Osteoblast (primary cell): ENCODE data around the gene TFCP2. TPM values are rescaled to one million over a fixed set of nuclear protein-coding genes. Genes with fewer than 3 reads are reported as not detected.

Experiments
- DNase-seq: peaks from one replicate; pipeline ENCODE4 v3.0.0; 2011; ENCODE audit warnings: low spot score, mixed read lengths; ENCODE audit not compliant: insufficient read length; ENCODE audit errors: missing footprints
- H2AFZ ChIP-seq: 2 replicates; pipeline ENCODE4 v1.6.0; 2011; ENCODE audit warnings: mild to moderate bottlenecking, low read length
- H3K27ac ChIP-seq: 2 replicates; pipeline ENCODE4 v1.5.1; 2011; ENCODE audit warnings: mild to moderate bottlenecking, low read depth, low read length, moderate library complexity
- H3K27me3 ChIP-seq: 2 replicates; pipeline ENCODE4 v1.6.0; 2012; ENCODE audit warnings: mild to moderate bottlenecking, control low read depth, inconsistent platforms, low read length, moderate library complexity; ENCODE audit not compliant: insufficient read depth
- H3K36me3 ChIP-seq: 2 replicates; pipeline ENCODE4 v1.5.1; 2011; ENCODE audit warnings: mild to moderate bottlenecking, low read length, control low read depth, moderate library complexity; ENCODE audit not compliant: insufficient read depth
- H3K4me1 ChIP-seq: 2 replicates; pipeline ENCODE4 v1.5.1; 2011; ENCODE audit warnings: mild to moderate bottlenecking, low read length, control low read depth, moderate library complexity; ENCODE audit not compliant: insufficient read depth
- H3K4me2 ChIP-seq: 2 replicates; pipeline ENCODE4 v1.6.0; 2011; ENCODE audit warnings: mild to moderate bottlenecking, low read length; ENCODE audit not compliant: insufficient read depth
- H3K4me3 ChIP-seq: fragments of 200-600 bp; sonication (generic); 3 replicates; pipeline ENCODE4 v1.5.1; 2012; ENCODE audit warnings: mild to moderate bottlenecking, low read length, inconsistent platforms; ENCODE audit not compliant: insufficient read depth
- H3K79me2 ChIP-seq: 2 replicates; pipeline ENCODE4 v1.6.0; 2012; ENCODE audit warnings: mild to moderate bottlenecking, low read length, control low read depth, inconsistent platforms; ENCODE audit not compliant: insufficient read depth
- H3K9me3 ChIP-seq: 2 replicates; pipeline ENCODE4 v1.5.1; 2011; ENCODE audit warnings: low read depth, low read length, control low read depth
- H4K20me1 ChIP-seq: 2 replicates; pipeline ENCODE4 v1.6.0; 2012; ENCODE audit warnings: mild to moderate bottlenecking, low read length, control low read depth; ENCODE audit not compliant: insufficient read depth
- CTCF ChIP-seq: IDR thresholded peaks from 2 replicates; pipeline ENCODE4 v1.5.1; 2011; ENCODE audit warnings: mild to moderate bottlenecking, low read depth, low read length, moderate library complexity; ENCODE audit errors: extremely low read depth
- total RNA-seq: library from RNA; depleted of rRNA; stranded (reverse); fragments of >200 nt; gene quantifications from 2 replicates; pipeline ENCODE4 v1.2.3, GENCODE V29; 2012

TFCP2 gene
- total RNA-seq, 1 donor, result 7.6 TPM

GRCh38 chr12:51139292-51139844, 33.6 kb downstream of the TFCP2 start:
- no peaks in the 10 kb centered on the region for H3K4me1 ChIP-seq
- no peaks in the 10 kb centered on the region for H3K27me3 ChIP-seq
- H4K20me1 ChIP-seq, result peaks cover 7% of the 10 kb centered on the region
- H3K4me2 ChIP-seq, result no peak overlapping the region
- H3K79me2 ChIP-seq, result peaks cover 45% of the 10 kb centered on the region
- no peaks in the 10 kb centered on the region for H3K36me3 ChIP-seq
- DNase-seq, result no peak
- no peak for TF ChIP-seq CTCF
- H3K9me3 ChIP-seq, result no peaks in the 10 kb centered on the region
- no peak overlapping the region for H3K27ac ChIP-seq
- H3K4me3 ChIP-seq, result no peak overlapping the region
- H2AFZ ChIP-seq, result no peak overlapping the region

- H4K20me1 ChIP-seq, result peaks cover 2% of the 10 kb centered on the region
- H3K27me3 ChIP-seq, result no peaks in the 10 kb centered on the region
- no peak for TF ChIP-seq CTCF
- DNase-seq, result no peak
- no peaks in the 10 kb centered on the region for H3K9me3 ChIP-seq
- no peak overlapping the region for H3K4me3 ChIP-seq
- no peaks in the 10 kb centered on the region for H3K36me3 ChIP-seq
- H3K4me2 ChIP-seq, result no peak overlapping the region
- no peak overlapping the region for H2AFZ ChIP-seq
- no peak overlapping the region for H3K27ac ChIP-seq
- H3K79me2 ChIP-seq, result peaks cover 12% of the 10 kb centered on the region
- peaks cover 3% of the 10 kb centered on the region for H3K4me1 ChIP-seq
These were observed 40.2 kb downstream of the TFCP2 start for GRCh38 chr12:51132693-51133092.

- Histone ChIP-seq H3K9me3 (no peaks in the 10 kb centered on the region), H3K79me2 (peaks cover 11% of the 10 kb centered on the region), H3K27me3 (no peaks in the 10 kb centered on the region), H3K27ac (no peak overlapping the region), H2AFZ (no peak overlapping the region), H3K4me2 (no peak overlapping the region), H3K36me3 (no peaks in the 10 kb centered on the region), H4K20me1 (peaks cover 2% of the 10 kb centered on the region), H3K4me3 (no peak overlapping the region), H3K4me1 (peaks cover 11% of the 10 kb centered on the region)
- TF ChIP-seq CTCF, result no peak
- no peak for DNase-seq
These were observed 41.0 kb downstream of the TFCP2 start for GRCh38 chr12:51131745-51132521.

GRCh38 chr12:51128919-51129318, 44.0 kb downstream of the TFCP2 start:
- no peak for TF ChIP-seq CTCF
- Histone ChIP-seq H3K9me3 (no peaks in the 10 kb centered on the region), H3K79me2 (peaks cover 8% of the 10 kb centered on the region), H4K20me1 (peaks cover 2% of the 10 kb centered on the region), H3K27ac (no peak overlapping the region), H3K27me3 (no peaks in the 10 kb centered on the region), H3K4me3 (no peak overlapping the region), H3K4me2 (no peak overlapping the region), H2AFZ (no peak overlapping the region), H3K36me3 (peaks cover 7% of the 10 kb centered on the region), H3K4me1 (peaks cover 18% of the 10 kb centered on the region)
- DNase-seq, result no peak
